Measurements from ENCODE around the gene SDF2L1.
"Not testable (repeated sequence)": the region's sequence is repeated elsewhere in the genome, so short reads cannot be mapped to it uniquely, and the experiment has no call there.

The SDF2L1 gene

DNA sequence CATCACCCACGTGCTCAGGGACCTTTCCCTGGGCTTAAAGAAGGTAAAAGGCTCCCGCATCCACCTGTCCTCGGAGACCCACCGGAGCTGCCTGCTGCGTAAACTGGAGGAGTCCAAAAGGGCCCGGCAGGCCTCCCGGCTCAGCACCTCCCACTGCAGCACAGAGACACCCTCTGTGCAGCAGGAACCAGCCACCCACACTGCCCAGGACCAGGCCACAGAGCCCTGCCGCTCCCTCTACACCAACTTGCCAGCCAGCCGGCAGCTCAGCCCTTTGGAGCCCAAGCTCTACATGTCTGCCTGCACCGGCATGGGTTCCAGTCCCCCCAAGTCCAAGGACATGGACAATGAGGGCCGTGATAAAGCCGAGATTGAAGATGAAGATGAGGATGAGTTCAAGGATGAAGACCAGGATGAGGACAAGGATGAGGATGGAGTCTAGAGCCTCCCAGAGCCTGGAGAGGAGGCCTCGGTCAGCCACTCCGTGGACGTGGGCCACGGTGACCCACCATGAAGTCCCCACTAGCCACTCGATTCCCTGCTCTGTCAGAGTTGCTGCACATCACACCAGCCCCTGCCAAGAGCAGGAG, 5.4 kb upstream of the SDF2L1 start:
- in situ Hi-C loops (cut with MboI; ENCODE audit: low sequenced_read_pairs) = no loop called here

DNA sequence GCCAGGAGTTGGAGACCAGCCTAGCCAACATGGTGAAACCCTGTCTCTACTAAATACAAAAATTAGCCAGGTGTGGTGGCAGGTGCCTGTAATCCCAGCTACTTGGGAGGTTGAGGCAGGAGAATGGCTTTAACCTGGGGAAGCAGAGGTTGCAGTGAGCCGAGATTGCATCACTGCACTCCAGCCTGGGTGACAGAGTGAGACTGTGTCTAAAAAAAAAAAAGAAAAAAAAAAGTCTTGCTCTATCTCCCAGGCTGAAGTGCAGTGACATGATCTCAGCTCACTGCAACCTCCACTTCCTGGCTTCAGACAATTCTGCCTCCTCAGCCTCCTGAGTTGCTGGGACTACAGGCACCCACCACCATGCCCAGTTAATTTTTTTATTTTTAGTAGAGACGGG, 4.7 kb upstream of the SDF2L1 start:
- in situ Hi-C loops (cut with MboI; ENCODE audit: low sequenced_read_pairs) = not testable (repeated sequence)

DNA sequence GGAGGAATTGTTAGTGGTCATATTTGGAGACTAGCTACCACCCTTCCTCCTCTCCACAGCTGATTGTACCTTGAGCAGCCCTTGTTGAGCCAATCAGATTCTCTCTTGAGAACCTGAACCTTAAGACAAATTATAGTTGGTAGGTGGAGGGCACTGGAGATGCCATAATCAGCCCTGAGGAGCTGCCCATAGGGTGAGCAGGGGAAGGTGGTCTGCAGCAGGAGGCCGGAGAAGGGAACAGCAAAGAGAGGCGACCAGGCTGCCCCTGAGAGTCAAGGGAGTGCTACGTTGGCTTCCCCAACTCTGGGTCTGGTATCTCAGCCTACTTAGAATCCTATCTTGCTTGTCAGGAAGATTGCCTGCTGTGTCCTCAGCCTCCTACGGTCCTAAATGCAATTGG, 2.7 kb upstream of the SDF2L1 start:
- in situ Hi-C loops (cut with MboI; ENCODE audit: low sequenced_read_pairs) = no loop called here

DNA sequence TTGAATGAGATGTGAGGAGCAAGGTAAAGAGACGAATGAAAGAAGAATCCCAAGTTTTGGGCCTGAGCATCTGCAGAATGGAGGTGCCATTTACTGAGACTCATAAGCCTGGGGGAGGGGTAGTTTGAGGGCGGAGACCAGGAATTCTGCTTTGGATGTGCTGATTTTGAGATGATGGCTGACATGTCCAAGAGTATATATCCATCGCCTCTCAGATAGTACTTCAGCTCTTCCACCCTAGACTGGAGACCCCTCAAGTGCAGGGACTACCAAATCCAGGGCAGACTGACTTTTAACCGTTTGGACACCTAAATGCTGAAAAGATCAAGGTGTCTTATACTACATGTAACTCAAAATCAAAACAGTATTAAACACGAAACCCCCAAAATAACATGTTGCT, 1.3 kb upstream of the SDF2L1 start:
- in situ Hi-C loops (cut with MboI; ENCODE audit: low sequenced_read_pairs) = no loop called here

DNA sequence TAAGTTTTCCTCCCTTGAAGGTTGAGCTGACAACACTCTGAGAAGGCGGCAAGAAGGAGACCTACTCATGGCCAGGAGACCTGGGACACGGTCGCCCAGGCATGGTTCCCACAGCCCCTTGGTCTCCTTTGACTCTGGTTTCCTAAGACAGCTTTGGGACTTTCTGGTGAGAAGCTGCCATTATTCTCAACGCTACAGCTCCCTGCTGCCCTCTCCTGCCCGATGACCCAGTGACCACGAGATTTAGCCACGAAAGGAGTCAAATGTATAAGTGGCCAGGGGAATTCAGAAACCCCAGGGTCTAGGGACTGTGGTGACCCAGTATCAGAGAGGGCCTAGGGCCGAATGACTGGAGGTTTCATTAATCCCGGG, 699 bp upstream of the SDF2L1 start:
- in situ Hi-C loops (cut with MboI; ENCODE audit: low sequenced_read_pairs) = no loop called here

DNA sequence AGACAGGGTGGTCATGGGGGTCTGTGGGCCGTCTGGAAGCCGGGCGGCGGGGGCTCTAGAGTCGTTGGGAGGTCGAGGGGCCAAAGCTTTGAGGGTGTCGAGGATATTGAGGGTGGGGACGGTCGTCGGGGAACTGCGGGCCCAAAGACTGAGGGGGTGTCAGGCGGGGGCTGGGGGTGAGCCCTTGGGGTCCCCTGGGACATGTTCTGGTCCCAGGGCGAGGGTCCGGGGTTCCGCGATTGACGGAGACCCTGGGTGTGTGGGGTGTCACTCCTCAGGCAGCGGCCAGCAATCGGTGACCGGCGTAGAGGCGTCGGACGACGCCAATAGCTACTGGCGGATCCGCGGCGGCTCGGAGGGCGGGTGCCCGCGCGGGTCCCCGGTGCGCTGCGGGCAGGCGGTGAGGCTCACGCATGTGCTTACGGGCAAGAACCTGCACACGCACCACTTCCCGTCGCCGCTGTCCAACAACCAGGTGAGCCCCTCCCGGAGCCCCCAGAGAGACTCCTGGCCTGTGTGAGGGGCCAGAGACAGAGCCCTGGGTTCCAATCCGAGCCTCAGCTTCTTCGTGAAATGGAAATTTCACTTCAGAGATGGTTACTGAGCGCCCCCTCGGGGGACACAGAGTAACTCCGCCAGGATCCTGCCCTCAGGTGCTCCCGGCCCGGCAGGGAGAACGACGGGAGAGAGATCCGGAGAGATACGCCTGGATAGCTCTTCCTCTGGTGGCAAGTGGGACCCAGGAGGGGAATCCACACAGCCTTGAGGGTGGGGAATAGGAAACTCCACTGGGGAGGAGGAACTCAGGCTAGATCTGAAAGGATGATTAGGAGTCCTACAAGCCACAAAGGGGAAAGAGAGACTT, 714 bp downstream of the SDF2L1 start:
- in situ Hi-C loops (cut with MboI; ENCODE audit: low sequenced_read_pairs) = no loop called here

DNA sequence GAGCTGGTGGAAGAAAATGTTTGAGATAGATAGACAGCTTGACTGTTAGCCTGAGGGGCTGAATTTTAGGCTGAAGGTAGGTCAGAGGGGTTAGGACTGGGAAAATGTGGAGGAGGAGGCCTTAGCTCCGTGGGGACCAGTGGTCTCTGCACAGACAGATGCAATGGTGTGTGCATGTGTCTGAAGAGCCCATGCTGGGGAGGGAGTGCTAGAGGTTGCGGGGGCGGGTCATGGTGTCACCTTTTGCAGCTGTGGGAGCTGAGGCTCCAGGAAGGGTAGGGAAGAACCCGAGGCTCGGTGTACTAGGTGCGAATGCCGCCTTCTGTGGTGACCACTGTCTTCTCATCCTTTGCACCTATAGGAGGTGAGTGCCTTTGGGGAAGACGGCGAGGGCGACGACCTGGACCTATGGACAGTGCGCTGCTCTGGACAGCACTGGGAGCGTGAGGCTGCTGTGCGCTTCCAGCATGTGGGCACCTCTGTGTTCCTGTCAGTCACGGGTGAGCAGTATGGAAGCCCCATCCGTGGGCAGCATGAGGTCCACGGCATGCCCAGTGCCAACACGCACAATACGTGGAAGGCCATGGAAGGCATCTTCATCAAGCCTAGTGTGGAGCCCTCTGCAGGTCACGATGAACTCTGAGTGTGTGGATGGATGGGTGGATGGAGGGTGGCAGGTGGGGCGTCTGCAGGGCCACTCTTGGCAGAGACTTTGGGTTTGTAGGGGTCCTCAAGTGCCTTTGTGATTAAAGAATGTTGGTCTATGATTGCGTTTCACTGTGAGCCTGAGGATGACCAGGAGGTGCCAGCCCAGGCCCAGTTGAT, 1.6 kb downstream of the SDF2L1 start:
- in situ Hi-C loops (cut with MboI; ENCODE audit: low sequenced_read_pairs) = no loop called here

DNA sequence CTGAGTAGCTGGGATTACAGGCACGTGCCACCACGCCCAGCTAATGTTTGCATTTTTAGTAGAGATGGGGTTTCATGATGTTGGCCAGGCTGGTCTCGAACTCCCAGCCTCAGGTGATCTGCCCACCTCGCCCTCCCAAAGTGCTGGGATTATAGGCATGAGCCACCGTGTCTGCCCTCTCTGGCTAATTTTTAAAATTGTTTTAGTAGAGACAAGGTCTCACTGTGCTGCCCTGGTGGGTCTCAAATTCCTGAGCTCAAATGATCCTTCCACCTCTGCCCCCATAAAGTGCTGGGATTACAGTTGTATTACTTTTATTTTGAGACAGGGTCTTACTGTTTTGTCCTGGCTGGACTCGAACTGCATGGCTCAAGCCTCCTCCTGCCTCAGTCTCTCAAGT, 3.4 kb downstream of the SDF2L1 start:
- in situ Hi-C loops (cut with MboI; ENCODE audit: low sequenced_read_pairs) = not testable (repeated sequence)

DNA sequence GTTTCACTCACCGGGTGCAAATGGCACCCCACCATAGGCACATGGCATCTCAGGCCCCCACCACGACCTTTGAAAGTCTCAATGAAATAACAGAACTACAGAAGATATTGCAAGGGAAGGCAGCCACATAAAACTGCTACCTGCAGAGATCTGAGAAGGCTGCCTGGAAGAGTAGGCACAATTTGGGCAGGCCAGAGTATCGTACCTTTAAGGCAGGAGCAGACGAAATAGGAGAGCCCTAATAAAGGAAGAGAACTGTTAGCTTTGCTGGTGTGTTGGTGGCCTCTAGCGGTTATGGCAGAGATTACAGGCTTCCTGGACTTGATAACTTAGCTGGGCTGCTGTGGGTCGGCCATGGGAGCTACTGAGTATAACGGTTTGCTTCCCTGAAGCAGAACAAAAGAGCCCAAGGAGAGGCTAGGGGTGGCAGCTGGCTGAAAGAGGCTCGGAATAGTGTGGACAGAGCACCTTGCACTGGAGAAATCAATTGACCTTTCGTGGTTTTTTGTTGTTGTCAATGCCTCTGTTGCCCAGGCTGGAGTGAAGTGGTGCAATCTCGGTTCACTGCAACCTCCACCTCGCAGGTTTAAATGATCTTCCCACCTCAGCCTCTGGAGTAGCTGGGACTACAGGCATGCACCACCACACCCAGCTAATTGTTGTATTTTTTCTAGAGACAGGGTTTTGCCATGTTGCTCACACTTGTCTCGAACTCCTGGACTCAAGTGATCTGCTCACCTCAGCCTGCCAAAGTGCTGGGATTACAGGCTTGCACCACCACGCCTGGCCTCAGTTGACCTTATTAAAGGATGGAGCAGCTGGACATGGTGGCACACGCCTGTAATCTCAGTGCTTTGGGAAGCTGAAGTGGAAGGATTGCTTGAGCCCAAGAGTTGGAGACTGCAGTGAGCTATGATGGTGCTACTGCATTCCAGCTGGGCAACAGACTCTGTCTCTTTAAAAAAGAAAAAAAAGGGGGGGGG, 4.8 kb downstream of the SDF2L1 start:
- in situ Hi-C loops (cut with MboI; ENCODE audit: low sequenced_read_pairs) = no loop called here

DNA sequence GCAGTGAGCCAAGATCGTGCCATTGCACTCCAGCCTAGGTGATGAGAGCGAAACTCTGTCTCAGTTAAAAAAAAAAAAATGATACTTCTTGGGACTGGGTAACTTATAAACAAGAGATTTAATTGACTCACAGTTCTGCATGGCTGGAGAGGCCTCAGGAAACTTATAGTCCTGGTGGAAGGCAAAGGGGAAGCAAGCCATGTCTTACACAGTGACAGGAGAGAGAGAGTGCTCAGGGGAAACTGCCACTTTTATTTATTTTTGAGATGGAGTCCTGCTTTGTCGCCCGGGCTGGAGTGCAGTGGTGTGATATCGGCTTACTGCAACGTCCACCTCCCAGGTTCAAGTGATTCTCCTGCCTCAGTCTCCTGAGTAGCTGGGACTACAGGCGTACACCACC, 8.2 kb downstream of the SDF2L1 start:
- in situ Hi-C loops (cut with MboI; ENCODE audit: low sequenced_read_pairs) = no loop called here

DNA sequence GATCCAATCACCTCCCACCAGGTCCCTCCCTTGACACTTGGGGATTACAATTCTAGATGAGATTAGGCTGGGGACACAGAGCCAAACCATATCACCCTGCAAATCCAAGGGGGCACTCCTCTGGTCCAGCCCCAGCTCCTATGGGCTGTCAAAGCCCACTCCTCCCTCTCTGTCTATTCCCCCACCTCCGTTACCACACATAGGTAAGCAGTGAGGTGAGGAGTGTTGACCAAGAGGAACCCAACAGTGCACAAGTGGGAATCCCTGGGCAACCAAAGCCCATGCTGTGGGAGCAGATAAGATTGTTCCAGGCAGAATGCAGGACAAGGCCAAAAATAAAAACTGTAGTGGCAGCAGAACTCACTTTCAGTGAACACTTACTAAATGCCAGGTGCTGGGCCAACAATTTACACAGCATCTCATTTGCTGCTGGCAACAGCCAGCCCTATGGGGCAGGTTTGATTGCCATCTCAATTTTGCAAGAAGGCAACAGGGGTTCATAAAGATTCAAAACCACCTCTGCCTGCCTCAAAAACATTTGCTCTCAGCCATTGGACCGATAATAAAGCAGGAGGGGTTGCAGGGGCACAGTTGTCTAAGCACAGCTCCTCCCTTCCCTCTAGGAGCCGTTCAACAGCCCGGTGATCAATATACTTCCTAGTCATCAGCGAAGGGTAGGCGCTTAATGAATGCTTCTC, 8.9 kb downstream of the SDF2L1 start:
- in situ Hi-C loops (cut with MboI; ENCODE audit: low sequenced_read_pairs) = no loop called here

DNA sequence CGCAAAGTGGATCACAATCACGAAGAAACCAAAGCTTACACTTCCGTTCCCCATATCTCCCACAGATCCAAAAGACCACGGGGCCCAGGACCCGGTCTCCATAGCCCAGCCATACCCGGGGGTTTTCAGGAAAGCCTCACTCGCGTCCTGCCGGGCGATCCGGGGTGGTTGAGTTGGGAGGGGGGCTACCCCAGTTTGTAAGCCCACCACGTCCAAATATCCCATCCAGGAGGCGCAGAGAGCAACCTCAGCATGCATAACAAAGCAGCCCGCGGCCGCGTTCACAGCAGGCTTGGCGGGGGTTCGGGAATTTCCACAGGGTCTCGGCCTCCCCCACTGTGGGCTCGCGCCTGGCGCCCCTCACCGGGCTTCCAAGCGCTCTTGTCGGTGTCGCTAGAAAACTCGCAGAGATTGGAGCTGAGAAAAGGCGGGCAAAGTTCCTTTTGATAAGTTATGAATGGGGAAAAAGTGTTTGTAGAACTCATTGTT, 9.5 kb downstream of the SDF2L1 start:
- in situ Hi-C loops (cut with MboI; ENCODE audit: low sequenced_read_pairs) = no loop called here

DNA sequence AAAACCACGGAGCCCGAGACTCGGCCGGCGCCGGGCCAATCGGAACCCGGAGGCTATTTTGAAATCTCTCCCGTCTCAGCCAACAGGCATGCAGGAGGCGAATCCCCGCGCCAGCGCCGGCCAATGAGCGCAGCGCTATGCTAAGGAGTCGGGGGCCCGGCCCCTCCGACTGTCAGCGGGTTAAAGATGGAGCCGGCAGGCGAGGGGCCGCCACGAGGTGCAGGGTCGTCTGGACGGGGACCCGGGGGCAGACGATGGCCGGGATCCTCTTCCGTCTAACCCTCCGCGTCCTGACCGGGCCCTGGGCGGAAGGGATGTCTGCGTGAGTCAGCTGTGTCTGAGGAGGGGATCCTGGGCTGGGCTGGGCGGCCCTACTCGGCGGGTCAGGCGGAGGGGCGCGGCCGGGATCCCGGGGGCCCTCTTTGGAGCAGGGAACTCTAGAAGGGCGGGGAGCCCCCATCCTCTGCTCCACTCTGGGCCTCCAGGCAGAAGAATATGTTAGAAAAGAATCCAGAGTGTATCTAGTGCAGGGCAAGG, 10.0 kb downstream of the SDF2L1 start:
- in situ Hi-C loops (cut with MboI; ENCODE audit: low sequenced_read_pairs) = no loop called here

DNA sequence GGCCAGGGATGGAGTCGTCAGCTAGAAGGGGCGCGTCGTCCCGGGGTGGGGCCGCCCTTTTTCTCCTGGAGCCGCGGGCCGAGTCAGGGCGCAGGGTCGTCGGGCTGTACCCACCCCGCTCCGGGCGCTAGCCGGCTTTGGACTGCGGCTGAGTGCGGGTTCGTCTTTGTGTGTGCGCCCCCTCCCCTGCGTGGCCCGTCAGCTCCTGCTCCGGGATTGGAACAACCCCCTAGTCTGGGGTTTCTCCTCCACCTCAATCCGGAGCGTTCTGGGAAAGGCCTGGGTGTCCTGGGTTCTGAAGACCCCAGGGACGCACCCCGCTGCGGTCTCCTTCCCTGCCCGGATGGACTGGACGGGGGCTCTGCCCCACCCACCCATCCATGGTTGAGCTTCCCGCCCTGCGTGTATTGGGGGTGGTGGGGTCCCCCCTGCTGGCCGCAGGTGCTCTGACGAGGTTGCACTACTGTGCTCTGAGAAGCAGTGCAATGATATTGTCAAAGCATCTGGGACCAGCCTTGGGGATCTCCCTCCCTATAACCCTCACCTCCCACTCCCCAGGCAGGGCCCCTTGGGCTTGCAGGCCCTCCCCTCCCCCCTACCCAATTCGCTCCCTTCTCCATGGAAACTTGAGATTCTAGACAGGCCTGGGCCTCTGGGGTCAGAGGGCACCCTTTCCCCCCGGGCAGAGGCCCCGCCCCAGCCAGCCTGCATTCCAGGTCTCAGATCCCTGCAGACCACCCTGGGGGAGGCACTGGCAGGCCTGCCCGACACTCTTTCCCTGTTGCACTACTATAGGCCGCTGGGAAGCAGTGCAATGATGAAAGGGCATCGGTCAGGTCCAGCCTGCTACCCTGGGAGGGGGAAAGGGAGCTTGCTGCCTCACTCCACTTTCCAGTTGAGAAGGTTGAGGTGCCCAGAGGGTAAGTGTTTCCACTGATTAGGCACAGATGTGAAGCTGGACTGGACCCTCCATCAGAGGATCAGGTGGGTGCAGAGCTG, 10.7 kb downstream of the SDF2L1 start:
- in situ Hi-C loops (cut with MboI; ENCODE audit: low sequenced_read_pairs) = no loop called here

DNA sequence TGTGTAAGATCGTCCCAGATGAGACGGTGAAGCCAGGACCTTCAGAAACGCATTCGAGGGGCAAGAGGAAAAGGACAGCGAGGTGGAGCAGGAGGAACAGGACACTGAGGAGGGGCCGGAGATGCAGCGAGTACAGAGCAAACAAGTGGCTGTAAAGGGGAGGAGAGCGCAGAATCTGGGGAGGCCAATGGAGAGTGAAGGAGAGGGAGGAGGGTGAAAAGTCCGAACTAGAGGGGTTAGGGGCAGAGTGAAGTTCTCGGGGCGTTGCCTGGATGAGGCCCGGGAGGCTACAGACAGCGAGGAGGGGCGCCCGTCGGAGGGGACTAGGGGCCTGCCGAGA, 14.9 kb downstream of the SDF2L1 start:
- in situ Hi-C loops (cut with MboI; ENCODE audit: low sequenced_read_pairs) = no loop called here

DNA sequence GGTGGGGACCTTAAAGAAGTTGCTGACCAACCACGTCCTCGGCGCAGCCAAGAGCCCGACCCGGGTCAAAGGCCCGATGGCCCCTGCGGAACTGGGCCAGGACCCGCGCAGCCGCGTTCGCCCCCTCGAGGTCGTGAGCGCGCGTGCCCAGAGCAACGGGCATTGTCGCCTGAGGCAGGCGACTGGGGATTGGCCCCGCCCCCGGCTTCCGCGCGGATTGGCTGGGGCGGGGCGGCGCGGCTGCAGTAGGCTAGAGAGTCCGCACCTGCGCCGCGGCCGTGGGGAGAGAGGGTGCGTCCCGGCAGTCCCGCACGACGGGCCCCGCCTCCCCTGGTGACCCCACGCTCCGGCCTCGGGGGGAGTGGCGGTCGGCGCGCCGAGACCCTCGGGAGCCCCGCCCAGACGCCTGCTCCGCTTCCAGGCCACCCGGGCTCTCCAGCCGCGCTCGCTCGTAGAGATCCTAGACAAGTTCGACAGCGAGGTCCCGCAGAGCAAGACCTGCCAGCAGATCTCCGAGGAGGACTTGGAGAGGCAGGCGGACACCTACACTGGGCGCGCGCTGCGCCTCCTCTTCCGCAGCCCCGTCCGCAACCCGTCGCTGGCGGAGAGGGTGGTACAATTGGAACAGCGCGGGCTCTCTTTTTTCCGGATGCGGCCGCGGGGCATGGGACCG, 15.4 kb downstream of the SDF2L1 start:
- in situ Hi-C loops (cut with MboI; ENCODE audit: low sequenced_read_pairs) = no loop called here

DNA sequence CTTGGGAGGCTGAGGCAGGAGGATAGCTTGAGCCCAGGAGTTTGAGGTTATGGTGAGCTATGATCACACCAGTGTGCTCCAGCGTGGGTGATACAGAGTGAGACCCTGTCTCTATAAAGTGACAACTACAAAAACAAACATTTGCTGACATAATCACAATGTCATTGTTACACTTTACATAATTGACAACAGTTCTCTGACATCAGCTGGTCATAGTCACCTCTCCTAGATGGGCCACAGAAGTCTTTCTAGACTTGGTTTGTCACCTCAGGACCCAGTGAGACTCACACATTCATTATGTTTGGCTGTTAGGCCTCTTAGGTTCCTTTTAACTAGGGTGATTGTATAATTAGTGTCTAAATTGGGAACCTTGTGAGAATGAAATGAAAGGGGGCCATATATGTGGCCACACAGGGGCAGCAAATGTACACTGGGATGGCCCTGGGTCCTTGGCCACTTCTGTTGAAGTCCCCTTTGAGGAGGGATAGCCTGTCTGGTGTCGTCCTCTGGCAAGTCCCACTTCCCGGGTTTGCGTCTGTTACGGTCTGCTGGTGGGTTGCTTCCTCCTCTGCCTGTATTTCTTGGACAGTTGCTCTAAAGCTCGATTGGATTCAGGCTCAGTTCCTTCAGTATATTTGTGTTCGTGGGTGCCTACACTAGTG, 17.9 kb downstream of the SDF2L1 start:
- in situ Hi-C loops (cut with MboI; ENCODE audit: low sequenced_read_pairs) = no loop called here
